GM12892 (cell line): ENCODE data around the gene UGT3A2.

ENCODE experiments used
- POLR2A ChIP-seq: IDR thresholded peaks from 2 replicates; pipeline ENCODE4 v1.6.1; 2011; ENCODE audit warnings: low read depth, low read length, control low read depth
- POLR2AphosphoS5 ChIP-seq: IDR thresholded peaks from 2 replicates; pipeline ENCODE4 v1.6.1; 2011; ENCODE audit warnings: low read depth, low read length, control low read depth
- TAF1 ChIP-seq: IDR thresholded peaks from 2 replicates; pipeline ENCODE4 v1.6.1; 2011; ENCODE audit warnings: low read depth, mild to moderate bottlenecking, control low read depth, low read length, borderline replicate concordance

GRCh38 chr5:36013182-36013581, 53.5 kb downstream of the UGT3A2 start:
- TF ChIP-seq TAF1, result no peak
- TF ChIP-seq POLR2AphosphoS5, result no peak
- TF ChIP-seq POLR2A, result no peak
